Nucleus accumbens (tissue), 56 donors: ENCODE data around the gene SECISBP2.

ENCODE experiments used
- DNase-seq, 56 donors: peaks; one replicate each; lab custom pipeline; 2025; lab: John Stamatoyannopoulos, UW

SECISBP2 gene

GRCh38 chr9:89398621-89399020, 80.3 kb downstream of the SECISBP2 start:
- no peak for DNase-seq

GRCh38 chr9:89400403-89401116, 82.3 kb downstream of the SECISBP2 start:
- no peak for DNase-seq

- DNase-seq: no peak
Measured at GRCh38 chr9:89402695-89403427, 84.6 kb downstream of the SECISBP2 start.

GRCh38 chr9:89404074-89404473, 85.8 kb downstream of the SECISBP2 start:
- DNase-seq: no peak

- DNase-seq: peak in 6 of 56 donors; percentile 24 to 54 (median 42)
Measured at GRCh38 chr9:89405826-89406225, 87.5 kb downstream of the SECISBP2 start.

GRCh38 chr9:89407070-89407469, 88.8 kb downstream of the SECISBP2 start:
- DNase-seq: no peak

GRCh38 chr9:89408628-89409101, 90.4 kb downstream of the SECISBP2 start:
- peak in 8 of 56 donors; percentile 12 to 61 (median 32) for DNase-seq
